HG02852 (cell line): Measurements from ENCODE around the gene STEEP1.

Source experiments
- ATAC-seq: cut with Tn5 transposase; IDR thresholded peaks from one replicate; pipeline ENCODE4 v1.9.1; 2021; ENCODE audit warnings: mild to moderate bottlenecking, moderate library complexity; ENCODE audit not compliant: unreplicated experiment

STEEP1 gene

DNA sequence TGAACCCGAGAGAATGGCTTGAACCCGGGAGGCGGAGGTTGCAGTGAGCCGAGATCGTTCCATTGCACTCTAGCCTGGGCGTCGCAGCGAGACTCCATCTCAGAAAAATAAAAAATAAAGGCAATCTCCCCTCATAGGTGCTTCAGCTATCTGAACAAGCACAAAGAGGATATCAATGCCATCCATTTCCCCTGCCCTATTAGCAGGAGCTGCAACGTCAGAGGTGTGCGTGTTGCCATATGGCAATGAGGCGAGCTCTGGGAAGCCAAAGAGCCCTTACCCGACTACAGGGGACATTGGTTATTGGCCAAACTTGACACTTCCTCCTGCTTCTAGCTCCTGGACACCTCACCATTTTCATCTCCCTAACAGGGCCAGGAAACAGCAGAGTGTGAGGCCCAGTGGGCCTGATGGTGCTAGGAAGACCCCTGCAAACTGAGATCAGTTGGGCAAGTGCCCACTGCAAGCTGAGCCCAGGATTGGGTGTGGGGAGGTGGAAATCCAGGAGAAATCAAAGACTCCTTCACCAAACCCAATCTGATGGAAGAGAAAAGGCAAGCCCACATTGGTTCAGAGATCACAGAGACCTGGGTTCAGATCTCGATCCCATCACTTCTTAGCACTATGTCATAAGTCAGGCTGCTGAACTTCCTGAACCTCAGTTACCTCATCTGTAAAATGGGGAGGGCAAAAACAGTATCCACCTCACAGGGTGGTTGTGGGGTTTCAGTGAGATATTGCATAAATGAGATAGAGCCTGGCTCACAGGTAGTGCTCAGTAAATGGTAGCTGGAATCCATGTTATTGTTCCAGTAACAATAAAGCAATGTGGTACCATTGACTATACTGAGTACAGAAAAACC is 75.8 kb downstream of the STEEP1 start:
- ATAC-seq: no peak

DNA sequence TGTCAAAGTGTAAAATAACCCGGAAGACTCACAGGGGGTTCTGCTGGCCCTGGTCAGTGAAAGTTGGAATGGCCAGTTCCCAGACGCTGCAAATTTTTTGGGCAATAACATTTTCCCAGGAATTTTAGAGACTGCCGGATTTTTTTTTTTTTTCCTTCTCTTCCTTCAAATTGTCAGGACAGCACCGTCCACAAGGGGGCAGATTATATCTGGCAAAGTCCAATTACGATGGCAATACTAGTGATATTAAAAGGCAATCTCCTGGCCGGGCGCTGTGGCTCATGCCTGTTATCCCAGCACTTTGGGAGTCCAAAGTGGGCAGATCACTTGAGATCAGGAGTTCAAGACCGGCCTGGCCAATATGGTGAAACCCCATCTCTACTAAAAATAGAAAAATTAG is 76.5 kb downstream of the STEEP1 start:
- ATAC-seq: no peak
